CD4-positive, alpha-beta T cell treated with Interferon alpha-2 for 1 hour (primary cell): Measurements from ENCODE around the gene GJA1.
"Not testable (repeated sequence)": the region's sequence is repeated elsewhere in the genome, so short reads cannot be mapped to it uniquely, and the experiment has no call there.

Source experiments
- DNase-seq, 2 donors: peaks; one replicate each; pipeline ENCODE4 v3.0.0-alpha.2; 2020 to 2022

GJA1 gene

DNA sequence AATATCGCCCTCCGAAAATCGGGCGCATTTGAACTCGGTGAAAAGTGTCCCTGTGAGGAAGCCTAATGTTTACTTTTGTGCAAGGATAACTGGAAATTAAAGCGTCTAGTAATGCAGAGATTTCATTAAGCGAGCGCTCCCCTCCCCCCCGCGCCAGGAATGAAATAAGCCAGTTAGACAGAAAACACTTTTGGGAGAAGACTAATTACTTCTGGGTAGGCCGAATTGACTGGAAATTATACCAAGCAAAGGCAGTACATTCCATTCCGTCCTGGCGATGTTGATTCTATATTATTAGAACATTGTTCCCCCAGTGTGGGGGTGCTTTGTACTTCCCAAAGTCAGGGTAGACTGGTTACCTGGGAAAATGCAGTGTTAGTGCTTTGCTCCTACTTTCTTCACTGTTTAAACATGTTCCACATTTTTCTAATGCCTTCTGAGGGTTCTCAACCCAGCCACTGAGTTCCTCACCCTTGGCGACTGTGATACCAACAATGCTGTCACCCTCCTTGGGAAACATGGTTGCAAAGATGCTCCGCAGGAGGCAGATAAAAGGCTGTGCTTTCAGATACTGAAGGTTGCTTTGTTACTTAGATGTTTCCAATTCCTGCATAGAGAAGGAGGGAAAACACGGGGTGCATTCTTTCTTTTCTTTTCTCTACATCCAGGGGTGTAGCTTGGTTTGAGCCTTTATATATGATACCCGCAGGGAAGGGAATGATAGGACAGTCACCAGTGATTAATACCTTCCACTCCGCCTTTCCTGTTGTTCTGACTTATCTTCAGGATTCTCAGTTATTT, 2.6 kb downstream of the GJA1 start:
- DNase-seq = no peak

DNA sequence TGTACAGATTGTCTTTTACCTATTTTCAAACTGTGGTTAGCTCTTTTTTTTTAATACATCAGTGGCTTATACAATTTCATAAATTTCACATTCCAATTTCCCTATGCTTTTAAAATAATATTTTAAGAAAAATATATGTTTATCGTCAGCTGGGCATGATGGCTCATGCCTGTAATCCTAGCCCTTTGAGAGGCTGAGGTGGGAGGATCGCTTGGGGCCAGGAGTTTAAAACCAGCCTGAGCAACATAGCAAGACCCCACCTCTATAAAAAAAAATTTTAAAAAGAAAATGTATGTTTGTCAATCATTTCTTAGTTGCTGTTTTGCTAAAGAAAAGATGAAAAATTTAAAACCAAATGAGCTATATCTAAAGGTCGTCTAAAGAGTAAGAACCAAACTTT, 3.4 kb downstream of the GJA1 start:
- no peak for DNase-seq

DNA sequence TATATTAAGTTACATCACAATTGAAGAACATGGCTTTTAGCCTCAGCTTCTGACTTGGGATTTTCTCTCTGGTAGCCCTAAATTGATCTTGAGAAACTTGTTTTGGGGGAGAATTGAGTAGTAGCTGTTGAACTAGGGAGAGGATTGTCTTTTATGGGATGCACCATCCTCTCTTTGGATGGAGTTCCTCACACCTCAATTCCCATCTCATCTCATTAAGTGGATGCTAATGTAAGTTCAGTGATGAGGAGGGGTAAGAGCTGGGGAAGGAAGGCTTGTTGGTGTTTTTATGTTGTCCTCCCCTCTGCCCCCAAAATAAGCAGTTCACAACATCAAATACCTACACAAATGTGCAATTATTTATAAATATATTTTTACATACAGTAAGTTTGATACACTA, 4.0 kb downstream of the GJA1 start:
- DNase-seq = no peak

DNA sequence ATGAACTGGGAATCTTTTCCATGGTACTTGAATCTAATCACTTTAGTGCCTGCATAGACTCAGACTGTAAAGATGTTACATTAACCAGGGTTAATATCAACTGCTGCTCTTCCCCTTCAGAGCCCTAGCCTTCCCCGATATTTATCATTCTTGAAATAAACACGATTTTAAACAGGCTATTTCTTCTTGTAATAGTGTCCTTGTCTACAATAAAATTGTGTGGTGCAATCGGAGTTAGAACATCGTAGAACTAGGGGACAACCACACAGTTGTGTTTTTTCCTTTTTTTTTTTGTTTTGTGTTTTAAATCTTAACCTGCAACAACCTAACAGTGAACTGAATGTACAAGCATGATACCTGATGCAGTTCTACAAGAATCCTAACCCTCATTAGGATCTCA, 4.5 kb downstream of the GJA1 start:
- DNase-seq = no peak

DNA sequence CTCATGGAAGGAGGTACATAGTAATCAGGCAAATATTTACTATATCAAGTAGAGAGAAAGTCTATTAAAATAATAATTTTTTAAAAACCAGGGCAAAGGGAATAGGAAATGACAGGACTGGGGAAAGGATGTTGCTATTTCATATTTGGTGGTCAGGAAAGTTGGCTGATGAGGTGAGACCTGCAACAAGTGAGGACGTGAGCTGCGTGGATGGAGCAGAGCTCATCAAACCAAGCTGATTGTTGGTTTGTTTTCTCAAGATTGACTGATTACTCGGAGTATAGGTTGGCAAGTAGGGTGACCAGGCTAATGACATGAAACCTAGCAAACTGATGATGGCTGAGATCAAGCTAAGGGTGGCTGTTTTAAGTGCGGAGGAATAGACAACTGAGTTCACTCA, 6.0 kb downstream of the GJA1 start:
- no peak for DNase-seq

DNA sequence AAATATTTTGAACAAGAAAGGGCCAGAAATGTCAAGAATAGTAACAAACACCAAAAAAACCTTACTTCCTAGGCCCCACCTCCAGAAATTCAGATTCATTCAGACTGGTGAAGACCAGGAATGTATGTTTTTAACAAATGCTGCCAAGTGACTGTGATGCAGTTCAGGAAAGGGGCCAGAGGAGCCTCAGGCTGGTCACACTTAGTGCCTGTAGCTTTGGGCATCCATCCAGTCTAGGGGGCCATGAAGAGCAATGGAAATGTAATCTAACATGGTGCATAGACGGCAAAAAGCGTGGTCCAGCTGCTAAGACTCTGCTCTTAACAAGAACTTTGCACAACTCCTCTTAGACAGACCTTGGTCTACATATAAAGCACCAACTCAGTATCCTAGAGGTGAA, 7.1 kb downstream of the GJA1 start:
- DNase-seq = no peak

DNA sequence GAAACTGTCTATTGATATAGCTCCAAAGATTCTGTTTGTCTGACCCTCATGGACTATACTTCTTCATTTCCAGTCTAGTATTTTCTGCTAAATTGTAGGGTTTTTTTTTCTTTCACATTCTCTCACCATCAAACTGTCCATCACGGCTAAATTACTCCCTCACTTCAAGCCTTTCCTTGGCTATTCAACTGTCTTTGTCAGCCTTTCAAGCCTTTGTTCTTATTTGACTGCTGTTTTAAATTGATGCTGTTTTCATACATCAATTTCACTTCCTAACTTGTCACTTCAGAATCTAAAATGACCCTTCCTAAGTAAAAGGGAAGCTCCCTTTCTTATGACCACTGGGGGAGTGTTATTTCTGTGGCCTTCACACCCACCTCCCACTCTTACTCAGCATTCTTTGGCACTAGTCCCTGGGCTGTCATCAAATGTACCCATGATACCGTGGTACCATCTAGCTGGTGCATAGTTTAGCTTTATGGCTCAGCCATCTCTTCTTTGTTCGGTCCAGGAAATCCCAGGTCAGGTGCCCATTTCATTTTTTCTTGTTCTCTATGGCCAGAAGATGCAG, 8.6 kb downstream of the GJA1 start:
- DNase-seq = no peak

DNA sequence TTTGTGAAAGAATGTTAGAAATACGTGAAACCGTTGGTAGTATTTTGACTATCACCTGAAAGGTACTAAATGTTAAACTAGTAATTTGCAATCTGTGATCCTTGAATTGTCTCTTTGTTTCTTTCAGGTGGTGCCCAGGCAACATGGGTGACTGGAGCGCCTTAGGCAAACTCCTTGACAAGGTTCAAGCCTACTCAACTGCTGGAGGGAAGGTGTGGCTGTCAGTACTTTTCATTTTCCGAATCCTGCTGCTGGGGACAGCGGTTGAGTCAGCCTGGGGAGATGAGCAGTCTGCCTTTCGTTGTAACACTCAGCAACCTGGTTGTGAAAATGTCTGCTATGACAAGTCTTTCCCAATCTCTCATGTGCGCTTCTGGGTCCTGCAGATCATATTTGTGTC, 11.3 kb downstream of the GJA1 start:
- not testable (repeated sequence) for DNase-seq

DNA sequence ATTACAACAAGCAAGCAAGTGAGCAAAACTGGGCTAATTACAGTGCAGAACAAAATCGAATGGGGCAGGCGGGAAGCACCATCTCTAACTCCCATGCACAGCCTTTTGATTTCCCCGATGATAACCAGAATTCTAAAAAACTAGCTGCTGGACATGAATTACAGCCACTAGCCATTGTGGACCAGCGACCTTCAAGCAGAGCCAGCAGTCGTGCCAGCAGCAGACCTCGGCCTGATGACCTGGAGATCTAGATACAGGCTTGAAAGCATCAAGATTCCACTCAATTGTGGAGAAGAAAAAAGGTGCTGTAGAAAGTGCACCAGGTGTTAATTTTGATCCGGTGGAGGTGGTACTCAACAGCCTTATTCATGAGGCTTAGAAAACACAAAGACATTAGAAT, 12.3 kb downstream of the GJA1 start:
- not testable (repeated sequence) for DNase-seq

DNA sequence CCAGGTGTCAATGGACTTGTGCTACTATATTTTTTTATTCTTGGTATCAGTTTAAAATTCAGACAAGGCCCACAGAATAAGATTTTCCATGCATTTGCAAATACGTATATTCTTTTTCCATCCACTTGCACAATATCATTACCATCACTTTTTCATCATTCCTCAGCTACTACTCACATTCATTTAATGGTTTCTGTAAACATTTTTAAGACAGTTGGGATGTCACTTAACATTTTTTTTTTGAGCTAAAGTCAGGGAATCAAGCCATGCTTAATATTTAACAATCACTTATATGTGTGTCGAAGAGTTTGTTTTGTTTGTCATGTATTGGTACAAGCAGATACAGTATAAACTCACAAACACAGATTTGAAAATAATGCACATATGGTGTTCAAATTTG, 13.1 kb downstream of the GJA1 start:
- not testable (repeated sequence) for DNase-seq

DNA sequence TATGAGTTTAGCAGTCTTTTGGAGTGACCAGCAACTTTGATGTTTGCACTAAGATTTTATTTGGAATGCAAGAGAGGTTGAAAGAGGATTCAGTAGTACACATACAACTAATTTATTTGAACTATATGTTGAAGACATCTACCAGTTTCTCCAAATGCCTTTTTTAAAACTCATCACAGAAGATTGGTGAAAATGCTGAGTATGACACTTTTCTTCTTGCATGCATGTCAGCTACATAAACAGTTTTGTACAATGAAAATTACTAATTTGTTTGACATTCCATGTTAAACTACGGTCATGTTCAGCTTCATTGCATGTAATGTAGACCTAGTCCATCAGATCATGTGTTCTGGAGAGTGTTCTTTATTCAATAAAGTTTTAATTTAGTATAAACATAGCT, 13.9 kb downstream of the GJA1 start:
- no peak for DNase-seq

DNA sequence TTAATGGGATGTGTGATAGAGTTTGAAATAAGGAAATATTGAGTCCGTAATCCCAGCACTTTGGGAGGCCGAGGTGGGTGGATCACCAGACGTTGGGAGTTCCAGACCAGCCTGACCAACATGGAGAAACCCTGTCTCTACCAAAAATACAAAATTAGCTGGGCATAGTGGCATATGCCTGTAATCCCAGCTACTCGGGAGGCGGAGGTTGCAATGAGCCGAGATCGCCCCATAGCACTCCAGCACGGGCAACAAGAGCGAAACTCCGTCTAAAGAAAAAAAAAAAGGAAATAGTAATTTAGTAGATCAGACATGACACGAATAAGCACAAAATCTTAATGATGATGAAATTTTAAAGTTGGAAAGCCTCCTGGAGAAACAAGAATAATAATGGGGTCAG, 14.8 kb downstream of the GJA1 start:
- DNase-seq = no peak

DNA sequence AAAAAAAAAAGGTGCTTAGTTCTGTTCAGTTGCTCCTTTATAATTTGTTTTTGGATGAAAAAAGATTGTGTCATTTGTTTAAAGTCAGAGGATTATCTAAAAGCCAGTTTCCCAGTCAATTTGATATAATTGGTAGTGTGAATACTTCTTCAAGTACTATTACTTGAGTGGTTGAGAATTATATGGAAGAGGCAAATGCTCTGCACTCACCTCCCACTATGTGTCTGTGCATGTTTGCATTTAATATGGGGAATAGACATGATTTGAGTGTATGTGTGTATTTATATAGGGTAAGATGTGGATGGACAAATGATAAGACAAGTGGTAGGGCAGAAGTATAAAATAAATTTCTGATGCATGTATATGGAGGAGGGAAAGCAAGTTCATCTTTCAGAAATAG, 15.8 kb downstream of the GJA1 start:
- DNase-seq = no peak

DNA sequence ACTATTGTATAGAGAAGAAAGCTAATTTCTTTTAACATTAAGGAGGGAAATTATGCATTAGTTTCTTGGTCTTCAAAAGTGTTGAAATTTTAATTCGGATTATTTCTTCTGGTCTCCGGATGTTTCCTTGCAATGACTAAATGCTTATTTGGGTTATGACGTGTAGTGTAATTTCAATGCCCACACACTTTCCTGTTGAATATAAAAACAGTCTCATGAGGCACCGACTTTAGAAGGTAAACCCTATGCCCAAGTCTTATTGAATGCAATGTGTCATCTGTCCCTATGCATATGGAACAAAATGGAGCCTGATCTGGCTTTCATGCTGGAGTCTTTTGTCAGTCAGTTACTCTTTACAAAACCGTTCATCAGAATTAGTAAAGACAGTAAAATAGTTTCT, 17.7 kb downstream of the GJA1 start:
- no peak for DNase-seq

DNA sequence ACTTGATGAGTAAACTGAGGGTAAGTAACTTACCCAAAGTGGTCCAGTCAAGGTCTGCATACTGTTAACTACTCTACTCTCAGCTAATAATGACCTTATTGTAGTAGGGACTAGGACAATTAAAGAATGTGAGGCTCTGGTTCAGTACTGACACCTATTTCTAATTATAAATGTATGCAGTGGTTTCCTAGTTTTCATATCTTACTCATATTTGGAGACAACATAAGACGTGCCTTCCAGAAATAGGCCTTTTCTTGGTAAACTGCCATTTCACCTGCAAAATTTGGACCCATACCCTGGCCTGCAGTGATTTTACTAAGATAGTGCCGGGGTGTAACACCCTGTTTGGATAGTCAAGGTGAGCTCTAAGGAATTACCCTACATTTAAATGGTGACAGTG, 24.7 kb downstream of the GJA1 start:
- no peak for DNase-seq

DNA sequence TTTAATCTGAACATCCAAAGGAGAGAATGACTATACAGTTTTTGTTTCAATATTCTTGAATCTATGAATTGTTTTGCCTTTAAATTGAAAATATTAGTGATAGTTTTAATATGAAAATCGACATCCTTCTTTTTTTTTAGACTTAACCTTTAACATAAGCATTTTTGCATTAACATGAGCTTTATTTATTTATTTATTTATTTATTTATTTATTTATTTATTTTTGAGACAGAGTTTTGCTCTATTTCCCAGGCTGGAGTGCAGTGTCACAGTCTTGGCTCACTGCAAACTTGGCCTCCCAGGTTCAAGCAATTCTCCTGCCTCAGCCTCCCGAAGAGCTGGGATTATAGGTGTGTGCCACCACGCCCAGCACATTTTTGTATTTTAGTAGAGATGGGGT, 27.6 kb downstream of the GJA1 start:
- no peak for DNase-seq

DNA sequence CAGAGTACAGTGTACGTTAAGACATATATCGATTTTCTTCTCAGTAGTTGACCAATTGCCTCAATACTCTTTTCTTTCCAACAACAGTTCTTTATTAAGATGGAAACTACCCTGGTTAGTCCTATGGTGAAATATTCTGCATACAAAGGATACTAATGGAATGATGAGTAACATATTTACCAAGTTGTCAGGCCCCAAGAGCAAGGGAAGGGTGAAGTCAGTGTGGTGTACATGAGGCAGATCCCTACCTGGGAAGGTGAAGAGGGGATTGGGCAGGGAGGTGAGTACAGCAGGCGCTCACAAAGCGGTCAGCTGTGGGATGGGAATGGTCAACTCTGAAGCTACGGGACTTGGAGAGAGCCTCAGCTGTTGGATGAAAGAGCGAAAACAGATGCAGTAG, 29.7 kb downstream of the GJA1 start:
- DNase-seq = no peak

DNA sequence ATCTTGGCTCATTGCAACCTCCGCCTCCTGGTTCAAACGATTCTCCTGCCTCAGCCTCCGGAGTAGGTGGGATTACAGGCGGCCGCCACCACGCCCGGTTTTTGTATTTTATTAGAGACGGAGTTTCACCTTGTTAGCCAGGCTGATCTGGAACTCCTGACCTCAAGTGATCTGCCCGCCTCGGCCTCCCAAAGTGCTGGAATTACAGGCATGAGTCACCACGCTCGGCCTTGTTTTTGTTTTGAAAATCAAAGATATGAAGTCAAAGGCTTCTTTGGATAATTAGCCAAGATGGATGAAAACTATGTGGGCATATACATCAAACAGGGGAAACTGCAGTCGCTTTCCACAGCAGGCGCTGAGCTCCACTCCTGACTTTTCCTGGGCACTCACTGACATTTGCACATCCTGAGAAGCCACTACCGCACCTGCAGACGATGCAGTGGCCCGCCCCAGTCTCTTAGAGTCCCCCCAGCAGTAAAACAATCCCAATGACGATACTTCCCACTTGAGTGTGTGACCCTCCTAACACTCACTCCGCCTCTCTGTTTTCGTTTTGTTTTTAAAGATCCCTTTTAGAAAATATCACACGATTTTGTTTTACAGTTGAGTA, 44.1 kb downstream of the GJA1 start:
- DNase-seq = no peak

DNA sequence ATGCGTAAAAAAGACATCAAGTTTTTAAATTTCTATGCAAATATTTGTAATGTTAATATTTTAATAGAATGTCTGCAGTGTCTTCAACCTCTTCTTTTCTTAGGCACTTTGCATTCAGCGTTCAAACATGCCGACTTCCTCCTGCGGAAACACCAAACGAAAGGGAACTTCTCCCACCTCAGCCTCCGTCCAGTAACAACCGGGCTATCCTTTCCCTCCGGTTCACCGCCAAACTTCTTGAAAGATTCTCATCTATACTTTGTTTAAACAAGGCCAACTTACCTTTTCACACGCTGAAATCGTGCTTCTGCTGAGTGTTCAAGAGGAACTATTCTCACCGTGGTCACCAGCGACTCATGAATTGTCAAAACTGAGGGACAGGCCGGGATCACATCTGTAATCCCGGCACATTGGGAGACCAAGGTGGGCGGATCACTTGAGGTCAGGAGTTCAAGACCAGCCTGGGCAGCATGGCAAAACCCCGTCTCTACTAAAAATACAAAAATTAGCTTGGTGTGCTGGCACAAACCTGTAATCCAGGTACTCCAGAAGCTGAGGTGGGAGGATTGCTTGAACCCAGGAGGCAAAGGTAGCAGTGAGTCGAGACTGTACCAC, 44.8 kb downstream of the GJA1 start:
- DNase-seq = no peak

DNA sequence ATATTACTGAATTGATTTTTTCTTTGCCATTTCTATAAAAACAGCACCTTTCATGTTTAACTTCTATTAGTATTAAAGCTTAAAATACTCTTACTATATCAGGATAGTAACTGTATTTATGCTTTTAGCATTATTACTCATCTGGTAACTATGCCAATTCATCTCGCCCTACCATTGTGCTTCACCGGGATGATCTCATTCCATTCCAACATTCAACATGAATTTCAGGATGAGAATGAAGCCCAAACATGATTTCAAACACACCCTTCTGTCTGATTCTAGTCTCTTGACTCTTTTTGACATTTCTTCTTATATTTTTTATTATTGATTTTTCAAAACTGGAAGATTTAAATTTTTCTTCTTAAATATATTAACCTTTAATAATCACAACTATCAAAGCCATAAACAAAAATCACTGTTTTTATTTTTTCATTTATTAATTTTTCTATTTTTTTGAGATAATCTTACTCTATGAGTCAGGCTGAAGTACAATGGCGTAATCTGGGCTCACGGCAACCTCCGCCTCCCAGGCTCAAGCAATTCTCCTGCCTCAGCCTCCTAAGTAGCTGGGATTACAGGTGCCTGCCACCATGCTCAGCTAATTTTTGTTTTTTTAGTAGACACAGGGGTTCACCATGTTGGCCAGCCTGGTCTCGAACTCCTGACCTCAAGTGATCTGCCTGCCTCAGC, 46.7 kb downstream of the GJA1 start:
- no peak for DNase-seq

DNA sequence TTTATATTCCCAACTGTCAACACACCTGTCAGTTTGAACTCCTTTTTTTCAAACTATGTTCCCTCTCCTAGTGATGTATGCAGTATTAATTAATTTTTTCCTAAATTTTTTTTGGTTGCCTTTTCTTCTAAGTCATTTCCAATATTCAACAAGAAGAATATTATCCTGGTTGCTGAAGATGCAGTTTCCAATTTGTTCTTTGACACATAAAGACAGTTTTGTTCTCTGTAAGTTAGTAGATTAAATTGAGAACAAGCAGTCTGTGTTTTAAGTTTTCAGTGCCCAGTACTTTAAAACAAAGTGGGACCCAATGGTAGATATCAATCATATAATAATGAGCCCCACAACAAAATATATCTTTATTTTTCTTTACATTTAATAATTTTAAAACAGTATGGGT, 47.3 kb downstream of the GJA1 start:
- DNase-seq = no peak

DNA sequence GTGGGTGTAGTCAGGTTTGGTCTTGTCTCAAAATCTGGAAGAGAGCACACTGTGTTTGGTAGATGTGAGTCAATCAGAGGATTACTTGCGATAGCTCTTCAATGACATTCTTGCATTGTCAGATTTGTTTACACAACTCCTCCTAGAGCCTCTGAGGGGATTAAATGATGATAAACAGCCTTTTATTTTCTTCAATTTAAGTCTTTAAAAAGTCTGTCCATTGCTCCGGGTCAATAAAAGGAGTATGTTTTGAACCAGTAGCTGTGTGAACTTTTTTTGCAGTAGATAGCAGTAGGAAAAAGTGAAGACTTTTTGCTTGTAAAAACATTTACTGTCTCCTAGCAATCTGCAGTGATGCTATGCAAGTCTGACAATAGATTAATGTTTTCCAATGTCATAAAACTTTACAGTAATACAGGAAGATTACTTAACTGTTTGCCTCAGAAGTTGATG, 49.9 kb downstream of the GJA1 start:
- no peak for DNase-seq

DNA sequence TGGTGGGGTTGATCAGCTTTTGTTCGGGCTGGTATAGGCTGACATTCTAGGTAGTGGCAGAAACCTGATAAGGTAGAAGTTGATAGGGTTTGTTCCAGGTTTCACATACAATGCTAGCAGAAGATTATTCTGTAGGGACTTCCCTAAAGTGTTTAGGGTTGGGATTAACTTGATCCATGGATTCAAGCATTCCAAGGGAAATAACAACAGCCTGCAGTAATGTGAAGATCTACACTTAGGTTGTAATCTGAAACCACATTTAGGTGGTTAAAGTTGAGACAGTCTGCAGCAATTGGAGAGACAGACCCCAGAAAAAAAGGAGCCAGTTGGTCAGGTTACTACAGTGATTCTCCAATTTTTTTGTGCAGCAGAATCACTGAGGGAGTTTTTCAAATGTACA, 56.1 kb downstream of the GJA1 start:
- DNase-seq = no peak
